Neural crest cell (in vitro differentiated cells): Measurements from ENCODE around the gene CBX5. TPM values are rescaled to one million over a fixed set of nuclear protein-coding genes. Genes with fewer than 3 reads are reported as not detected.
A peak's percentile ranks its signal among the peaks of the same experiment; 100 is the strongest.
"Not testable (repeated sequence)": the region's sequence is repeated elsewhere in the genome, so short reads cannot be mapped to it uniquely, and the experiment has no call there.

Source experiments
- DNase-seq: peaks from one replicate; pipeline ENCODE4 v3.0.0; 2021; ENCODE audit warnings: low read depth, mixed read lengths, low spot score
- H3K27ac Mint-ChIP-seq: one replicate; pipeline ENCODE4 v1.8.0; 2021; ENCODE audit warnings: mild to moderate bottlenecking, mixed read lengths; ENCODE audit not compliant: unreplicated experiment
- H3K27me3 Mint-ChIP-seq: 2 replicates; pipeline ENCODE4 v1.8.0; 2021; ENCODE audit warnings: low read depth, mild to moderate bottlenecking, mixed read lengths
- H3K36me3 Mint-ChIP-seq: 2 replicates; pipeline ENCODE4 v1.8.0; 2021; ENCODE audit warnings: low read depth, mild to moderate bottlenecking, mixed read lengths
- H3K4me1 Mint-ChIP-seq: 2 replicates; pipeline ENCODE4 v1.8.0; 2021; ENCODE audit warnings: mixed read lengths
- H3K4me3 Mint-ChIP-seq: one replicate; pipeline ENCODE4 v1.8.0; 2021; ENCODE audit warnings: mild to moderate bottlenecking, mixed read lengths
- H3K9me3 Mint-ChIP-seq: 2 replicates; pipeline ENCODE4 v1.8.0; 2021; ENCODE audit warnings: mixed read lengths
- CTCF ChIP-seq: fragments of 200-600 bp; sonication (generic); conservative IDR thresholded peaks from 2 replicates; pipeline ENCODE4 v1.5.0; 2021; ENCODE audit warnings: antibody characterized with exemption, mild to moderate bottlenecking
- long read RNA-seq: library from polyadenylated mRNA; unstranded; transcript quantifications from one replicate; pipeline ENCODE4 v2.0.0, GENCODE V29; 2020
- total RNA-seq: library from RNA; stranded (reverse); gene quantifications from 2 replicates; pipeline ENCODE4 v1.2.1, GENCODE V29; 2021

The CBX5 gene
- total RNA-seq = 369 and 401 TPM in 2 replicates
- long read RNA-seq, full-length matches to known transcripts = 138 of 211 reads
- long read RNA-seq, partial matches to known transcripts = 17 of 211 reads
- long read RNA-seq, other reads (novel, unspliced or antisense) = 56 of 211 reads

DNA sequence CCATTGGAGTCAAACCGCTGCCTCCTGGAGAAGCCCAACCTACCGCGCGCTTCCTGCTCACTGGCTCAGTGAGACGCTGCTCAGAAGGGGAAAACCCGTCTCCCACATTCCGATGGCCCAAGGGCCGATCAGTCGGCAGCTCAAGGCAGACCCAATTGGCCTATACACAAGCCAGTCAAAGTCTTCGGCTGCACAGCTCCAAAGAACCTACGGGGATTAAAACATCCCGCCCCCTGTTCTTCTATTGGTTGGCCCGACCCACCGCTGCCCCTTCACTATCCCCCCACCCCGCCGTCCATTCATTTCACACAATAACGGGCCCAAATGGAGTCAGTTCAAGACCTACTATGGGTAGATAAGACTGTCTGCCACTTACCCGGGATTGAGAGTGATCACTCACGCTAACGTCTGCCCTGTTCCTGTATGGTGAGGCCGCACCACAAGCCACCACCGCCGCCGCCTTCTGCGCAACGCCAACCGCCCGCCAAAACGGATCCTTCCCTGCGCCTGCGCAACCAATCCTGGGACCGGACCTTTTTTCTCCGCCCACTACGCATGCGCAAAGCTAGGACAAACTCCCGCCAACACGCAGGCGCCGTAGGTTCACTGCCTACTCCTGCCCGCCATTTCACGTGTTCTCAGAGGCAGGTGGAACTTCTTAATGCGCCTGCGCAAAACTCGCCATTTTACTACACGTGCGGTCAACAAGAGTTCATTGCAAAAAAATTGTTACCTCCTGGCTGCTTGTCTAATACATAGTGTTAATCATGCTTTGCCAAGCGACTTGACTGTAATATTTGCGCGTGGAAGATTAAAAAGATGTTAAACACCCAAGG is at the start of gene CBX5:
Gene CBX5, minus strand, starts transcription at position 491 of the 836 bp plus-strand sequence. CDS start 22,472 bp downstream, outside the sequence.
- Mint-ChIP-seq H3K27me3 (peaks cover 10% of the 10 kb centered on the region), H3K36me3 (peaks cover 9% of the 10 kb centered on the region), H3K4me1 (peaks cover 39% of the 10 kb centered on the region), H3K27ac (no peak within 1 kb of the TSS), H3K4me3 (no peak within 1 kb of the TSS), H3K9me3 (no peaks in the 10 kb centered on the region)
- TF ChIP-seq CTCF = no peak
- DNase-seq = peak; percentile 99

- TF ChIP-seq CTCF = no peak
- Mint-ChIP-seq H3K4me1 (peaks cover 67% of the 10 kb centered on the region), H3K27me3 (no peaks in the 10 kb centered on the region), H3K4me3 (peak overlapping the region; percentile 65), H3K9me3 (no peaks in the 10 kb centered on the region), H3K36me3 (no peaks in the 10 kb centered on the region), H3K27ac (peak overlapping the region; percentile 15)
- no peak for DNase-seq
These were observed 48.8 kb upstream of the CBX5 start for GRCh38 chr12:54328595-54329337.

DNA sequence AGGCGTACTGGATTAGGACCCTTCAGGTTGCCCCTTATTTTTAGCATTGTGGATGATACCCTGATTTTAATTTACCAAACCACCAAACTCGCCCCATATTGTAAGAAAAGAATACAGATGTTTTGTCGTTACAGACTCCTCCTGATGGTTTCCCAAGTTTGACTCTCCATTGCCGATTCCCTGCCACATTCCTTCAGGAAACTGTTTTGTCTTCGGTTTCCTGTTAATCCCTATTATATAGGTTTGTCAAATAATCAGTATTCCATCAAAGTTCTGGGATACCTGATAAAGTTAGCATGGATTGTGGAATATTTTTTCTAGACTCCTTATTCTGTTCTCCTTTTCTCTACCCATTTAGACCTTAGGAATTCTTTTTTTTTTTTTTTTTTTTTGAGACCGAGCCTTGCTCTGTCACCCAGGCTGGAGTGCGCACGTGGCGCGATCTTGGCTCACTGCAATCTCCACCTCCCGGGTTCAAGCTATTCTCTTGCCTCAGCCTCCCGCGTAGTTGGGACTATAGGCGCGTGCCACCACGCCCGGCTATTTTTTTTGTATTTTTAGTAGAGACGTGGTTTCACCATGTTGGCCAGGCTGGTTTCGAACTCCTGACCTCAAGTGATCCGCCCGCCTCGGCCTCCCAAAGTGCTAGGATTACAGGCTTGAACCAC is 45.7 kb upstream of the CBX5 start:
- not testable (repeated sequence) for H3K9me3 Mint-ChIP-seq, H3K36me3 Mint-ChIP-seq, DNase-seq, H3K27me3 Mint-ChIP-seq
- Mint-ChIP-seq H3K27ac (peak overlapping the region; percentile 95), H3K4me3 (peak overlapping the region; percentile 96), H3K4me1 (peaks cover 49% of the 10 kb centered on the region)

- Mint-ChIP-seq H3K27me3 (no peaks in the 10 kb centered on the region), H3K9me3 (no peaks in the 10 kb centered on the region), H3K36me3 (no peaks in the 10 kb centered on the region), H3K4me3 (peak within 1 kb of the TSS; percentile 96), H3K27ac (peak within 1 kb of the TSS; percentile 95), H3K4me1 (peaks cover 42% of the 10 kb centered on the region)
- DNase-seq = peak; percentile 87
- TF ChIP-seq CTCF = peak; percentile 81
These were observed 44.9 kb upstream of the CBX5 start, which contains the start of gene COPZ1 for GRCh38 chr12:54324617-54325441. Gene COPZ1 (plus strand): TSS chr12:54325131. CDS start chr12:54325164, 33 bp downstream.

DNA sequence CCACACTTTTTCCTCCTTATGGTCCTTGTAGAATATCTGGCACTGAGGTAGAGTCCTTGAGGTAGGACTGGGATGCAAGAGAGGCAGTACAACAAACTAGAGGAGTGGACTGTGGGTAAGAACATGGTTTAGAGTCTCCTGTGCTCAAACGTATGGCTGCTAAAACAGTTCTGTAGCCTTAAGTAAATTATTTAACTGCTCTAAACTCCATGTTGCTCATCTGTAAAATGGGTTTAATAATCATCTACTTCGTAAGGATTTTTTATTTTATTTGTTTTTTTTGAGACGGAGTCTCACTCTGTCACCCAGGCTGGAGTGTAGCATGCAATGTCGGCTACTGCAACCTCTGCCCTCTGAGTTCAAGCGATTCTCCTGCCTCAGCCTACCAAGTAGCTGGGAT is 41.4 kb upstream of the CBX5 start:
- Mint-ChIP-seq H3K9me3 (no peaks in the 10 kb centered on the region), H3K27me3 (no peaks in the 10 kb centered on the region), H3K27ac (no peak overlapping the region), H3K36me3 (no peaks in the 10 kb centered on the region), H3K4me1 (peaks cover 18% of the 10 kb centered on the region), H3K4me3 (no peak overlapping the region)
- no peak for TF ChIP-seq CTCF
- no peak for DNase-seq

DNA sequence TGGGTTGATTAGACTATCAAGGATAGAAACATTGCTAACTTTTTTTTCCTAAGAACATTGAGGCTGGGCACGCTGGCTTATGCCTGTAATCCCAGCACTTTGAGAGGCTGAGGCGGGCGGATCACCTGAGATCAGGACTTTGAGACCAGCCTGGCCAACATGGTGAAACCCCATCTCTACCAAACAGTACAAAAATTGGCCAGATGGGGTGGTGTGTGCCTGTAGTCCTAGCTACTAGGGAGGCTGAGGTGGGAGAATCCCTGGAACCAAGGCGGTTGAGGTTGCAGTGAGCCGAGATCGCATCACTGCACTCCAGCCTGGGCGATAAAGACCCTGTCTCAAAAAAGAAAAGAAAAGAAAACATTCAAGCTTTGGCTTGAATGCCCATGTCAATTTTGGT is 32.4 kb upstream of the CBX5 start:
- H3K36me3 Mint-ChIP-seq, DNase-seq, H3K27me3 Mint-ChIP-seq, H3K4me3 Mint-ChIP-seq, H3K9me3 Mint-ChIP-seq, H3K4me1 Mint-ChIP-seq: not testable (repeated sequence)
- peak overlapping the region; percentile 59 for H3K27ac Mint-ChIP-seq
